Hematopoietic multipotent progenitor cell treated with erythropoietin and hydrocortisone succinate and interleukin-3 and kit ligand, for 6 days (in vitro differentiated cells): ENCODE data around the gene RPL10A.

Experiments used
- DNase-seq: peaks from one replicate; pipeline ENCODE4 v3.0.0-alpha.2; 2015

RPL10A gene

DNA sequence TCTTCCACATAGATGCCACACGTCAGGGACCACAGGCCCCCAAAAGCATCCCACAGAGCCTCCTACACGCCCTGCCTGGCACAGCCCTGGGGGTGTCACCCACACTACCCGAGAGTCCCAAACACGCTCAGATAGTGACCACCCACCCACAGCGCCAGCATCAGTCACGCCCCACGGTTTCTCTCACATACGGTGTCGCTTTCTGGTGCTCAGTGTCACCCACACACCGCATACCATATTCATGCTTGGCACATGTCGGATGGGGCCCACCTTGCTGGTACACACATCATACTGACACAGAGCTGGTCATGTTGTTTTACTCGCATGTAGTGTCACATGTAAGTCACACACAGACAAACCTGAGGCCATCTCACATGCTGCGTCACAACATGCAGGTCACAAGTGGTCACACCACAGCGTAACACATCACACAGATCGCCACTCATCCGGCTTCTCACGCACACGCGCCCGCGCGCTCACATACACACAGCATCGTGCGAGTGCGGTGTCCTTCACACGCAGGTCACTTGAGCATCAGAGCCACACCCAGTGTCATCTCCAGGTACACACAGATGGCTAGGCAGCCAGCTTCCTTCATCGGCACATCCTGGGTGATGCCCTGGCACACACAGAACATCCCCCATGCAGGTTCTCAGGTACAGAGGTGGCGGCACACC, 25.2 kb downstream of the RPL10A start:
- no peak for DNase-seq

DNA sequence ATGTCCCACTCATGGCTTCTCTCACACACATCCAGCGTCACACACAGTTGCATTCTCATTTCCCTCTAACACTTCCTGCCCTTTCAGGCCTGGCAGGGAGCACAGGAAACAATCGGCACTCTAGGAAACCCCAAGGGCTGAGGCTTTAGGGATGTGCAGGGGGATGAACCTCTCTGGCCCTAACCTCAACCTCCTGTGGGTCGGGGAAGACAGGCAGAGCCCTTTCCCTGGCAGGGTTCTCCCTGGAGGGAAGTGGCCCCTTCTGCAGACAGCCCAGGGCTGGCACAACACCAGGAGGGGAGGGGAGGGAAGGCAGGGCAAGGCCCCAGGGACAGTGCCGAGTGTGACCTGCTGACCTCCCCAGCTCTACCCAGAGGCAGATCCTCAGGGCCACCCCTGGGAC, 26.0 kb downstream of the RPL10A start:
- DNase-seq = no peak

DNA sequence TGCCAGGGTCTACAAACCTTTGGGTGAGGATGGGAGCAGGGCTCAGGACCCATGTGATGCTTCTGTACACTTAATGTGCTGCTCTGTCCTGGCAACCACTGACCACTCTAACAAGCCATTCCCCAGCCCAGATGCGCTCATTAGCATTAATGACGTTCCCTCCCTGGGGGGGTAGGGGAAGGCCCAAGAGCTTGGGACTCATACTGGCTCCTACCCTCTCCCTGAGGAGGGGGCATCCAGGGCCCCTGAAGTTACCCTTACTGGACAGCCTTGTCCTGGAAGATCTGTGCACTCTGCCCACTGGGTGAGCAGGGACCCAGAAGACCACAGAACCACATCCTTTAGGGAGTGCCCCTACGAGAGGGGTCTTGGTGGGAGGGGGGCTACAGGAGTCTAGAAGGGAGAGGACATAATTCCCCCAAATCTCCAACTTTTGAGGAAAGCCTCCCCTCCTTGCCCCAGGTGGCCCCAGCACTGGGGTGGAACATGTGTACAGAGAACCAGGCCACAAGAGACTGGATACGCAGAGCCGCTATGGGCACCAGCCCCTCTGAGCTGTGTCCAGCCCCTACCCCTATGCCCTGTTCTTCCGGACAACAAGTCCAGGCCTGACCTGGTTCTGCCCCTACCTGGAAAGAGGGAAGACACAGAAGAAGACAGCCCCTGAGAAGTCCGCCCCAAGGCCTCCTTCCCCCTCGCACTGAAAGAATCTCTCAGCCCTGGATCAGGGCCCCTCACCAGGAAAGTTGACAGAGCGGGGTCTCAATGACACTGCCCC, 27.2 kb downstream of the RPL10A start:
- no peak for DNase-seq

DNA sequence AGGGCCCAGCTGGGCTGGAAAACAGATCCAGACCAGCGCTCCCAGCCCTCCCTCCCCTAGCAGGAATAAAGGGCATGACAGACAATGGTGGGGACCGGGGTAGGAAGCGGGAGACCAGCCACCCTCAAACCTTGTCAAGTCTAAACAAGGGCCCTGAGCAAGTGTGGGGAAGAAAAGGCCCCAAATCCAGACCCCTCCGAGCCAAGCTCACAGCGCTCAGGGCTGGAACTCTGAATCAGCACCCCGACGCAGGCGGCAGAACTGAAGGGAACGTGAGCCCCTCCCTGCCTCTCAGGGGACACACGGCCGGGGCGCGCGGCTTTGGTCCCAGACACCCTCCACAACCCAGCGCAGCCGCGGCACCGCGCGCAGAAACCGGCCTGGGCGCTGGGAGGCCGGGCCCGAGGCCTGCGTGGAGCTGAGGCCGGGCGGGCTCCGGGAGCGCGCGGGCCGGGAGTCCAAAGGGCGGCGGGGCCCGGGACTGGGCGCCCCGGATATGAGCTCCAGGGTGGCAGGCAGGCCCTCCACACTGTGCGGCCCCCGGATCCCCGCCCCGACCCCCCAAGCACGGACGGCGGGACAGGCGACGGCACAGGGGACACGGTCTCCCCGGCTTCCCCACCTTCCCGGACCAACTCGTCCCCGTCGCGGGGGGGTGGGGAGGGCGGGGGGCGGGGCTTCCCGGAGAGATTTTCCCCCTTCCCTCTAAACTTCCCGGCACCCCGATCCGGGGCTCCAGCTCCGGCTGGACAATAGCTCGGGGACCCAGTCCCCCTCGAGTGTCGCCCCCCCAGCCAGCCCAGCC, 28.0 kb downstream of the RPL10A start:
- DNase-seq = no peak

DNA sequence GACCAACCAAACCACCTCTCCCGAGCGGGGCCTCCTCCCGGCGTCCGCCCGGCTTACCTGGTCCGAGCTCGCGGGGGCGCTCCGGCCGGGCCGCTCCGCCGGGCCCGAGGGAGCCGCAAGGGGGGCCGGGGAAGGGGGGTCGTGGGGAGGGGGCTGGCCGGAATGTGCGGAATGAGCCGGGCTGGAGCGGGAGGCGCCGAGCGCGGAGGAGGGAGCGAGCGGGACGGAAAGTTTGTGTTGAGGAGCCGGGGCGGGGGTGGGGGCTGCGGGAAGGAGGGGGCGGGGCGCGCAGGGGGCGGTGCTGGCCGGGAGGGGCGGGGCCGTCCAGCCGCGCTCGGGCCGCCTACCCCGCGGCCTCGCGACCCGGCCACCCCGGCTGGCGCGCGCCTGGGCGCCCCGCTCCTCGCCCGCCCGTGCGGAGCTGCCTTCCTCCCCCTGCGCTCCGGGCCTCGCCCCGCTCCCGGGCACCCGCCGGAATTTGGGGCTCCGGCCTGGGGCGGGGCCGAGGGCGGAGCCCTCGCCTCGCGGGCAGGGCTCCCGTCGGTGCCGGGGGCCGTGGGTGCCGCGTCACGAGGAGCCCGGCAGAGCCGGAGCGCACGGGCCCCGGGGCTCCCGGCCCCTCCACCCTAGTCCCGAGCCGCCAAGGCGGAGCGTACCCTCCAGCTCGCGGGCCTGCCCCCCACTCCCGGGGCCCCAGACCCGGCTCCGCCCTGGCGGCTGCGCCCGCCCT, 28.8 kb downstream of the RPL10A start, which contains the start of gene TEAD3:
Gene TEAD3 (minus strand): TSS at position 239 of the 730 bp plus-strand sequence.
- DNase-seq = peak; percentile 58

DNA sequence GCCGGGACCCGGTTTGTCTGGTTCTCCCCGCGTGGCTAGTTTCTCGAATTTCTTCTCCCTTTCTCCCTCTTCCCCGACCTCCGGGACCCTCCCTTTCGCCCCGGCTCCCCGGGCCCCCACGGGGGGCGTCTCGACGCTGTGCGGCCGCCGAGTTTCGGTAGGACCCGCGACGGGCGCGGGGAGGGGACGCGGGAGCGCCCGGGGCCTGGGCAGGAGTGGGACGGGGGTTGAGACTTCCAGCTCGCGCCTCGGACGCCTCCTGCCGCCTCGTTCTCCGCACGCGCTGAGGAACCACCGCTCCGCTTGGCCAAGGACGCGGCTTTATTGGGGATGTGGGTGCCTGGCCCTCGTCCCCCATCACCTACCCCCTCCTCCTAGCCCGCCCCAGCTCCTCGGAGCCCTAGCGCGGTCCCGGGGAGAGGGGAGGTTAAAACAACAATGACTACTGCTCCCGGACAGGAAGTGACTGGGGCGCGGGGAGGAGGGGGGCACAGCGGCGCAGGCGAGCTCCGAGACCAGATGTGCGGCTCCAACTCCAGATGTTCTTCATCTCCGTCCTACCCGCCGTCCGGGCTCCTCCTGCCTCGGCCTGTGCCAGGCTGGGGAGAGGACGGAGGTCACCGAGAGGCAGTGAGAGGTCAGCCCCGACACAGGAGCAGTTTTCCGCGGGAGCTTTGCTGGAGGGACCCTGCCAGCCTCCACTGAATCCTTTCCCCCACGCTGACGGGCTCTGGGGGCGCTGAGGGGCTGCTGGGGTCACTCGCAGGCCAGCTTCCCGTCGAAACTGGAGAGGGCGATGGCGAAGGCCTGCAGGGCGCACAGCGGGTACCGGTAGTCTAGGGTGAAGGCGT, 29.6 kb downstream of the RPL10A start:
- peak; percentile 54 for DNase-seq

DNA sequence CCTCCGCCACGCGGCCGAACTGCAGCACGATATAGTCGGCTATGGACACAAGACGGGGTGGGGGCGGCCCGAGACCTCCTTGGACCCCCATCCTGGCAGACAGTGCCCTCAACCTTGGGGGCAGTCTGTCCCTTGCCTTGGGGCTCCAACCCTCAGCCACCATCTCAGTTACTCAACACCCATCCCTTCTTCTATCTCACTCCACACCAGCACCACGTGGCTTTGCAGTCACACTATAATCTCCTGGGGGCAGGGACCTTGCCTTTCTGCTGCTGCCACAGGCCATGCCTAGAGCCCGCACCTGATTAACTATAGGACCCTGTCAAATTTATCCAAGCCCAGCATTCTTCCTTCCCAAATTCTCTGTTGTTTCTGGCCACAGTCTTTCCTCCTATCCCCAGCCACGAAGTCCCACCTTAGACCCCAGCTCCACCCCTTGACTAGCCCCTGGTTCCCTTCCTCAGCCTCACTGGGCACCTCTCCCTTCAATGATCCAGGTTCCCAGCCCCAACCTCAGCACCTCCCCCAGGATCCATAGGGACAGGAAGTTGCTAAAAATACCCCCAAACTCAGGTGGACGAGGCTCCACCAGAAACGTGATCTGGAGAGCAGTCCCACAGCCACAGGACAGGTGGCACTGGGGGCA, 30.3 kb downstream of the RPL10A start:
- DNase-seq = peak; percentile 69

DNA sequence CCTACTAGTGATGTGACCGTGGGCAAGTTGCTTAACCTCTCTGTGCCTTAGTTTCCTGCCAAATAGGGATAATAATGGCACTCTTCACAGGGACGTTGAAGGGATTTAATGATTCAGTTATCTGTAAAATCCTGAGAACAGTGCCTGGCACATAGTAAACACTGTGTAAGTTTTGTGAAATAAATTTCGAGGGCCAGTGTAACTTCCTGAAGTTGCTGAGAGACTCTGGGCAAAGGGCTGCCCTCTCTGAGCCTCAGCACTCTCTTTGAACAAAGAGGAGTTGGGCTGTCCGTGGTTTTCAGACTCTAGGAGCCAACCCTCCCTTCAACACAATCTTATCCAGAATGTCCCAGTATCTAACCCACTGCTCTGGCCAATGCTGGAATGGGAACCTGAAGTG, 31.2 kb downstream of the RPL10A start:
- no peak for DNase-seq

DNA sequence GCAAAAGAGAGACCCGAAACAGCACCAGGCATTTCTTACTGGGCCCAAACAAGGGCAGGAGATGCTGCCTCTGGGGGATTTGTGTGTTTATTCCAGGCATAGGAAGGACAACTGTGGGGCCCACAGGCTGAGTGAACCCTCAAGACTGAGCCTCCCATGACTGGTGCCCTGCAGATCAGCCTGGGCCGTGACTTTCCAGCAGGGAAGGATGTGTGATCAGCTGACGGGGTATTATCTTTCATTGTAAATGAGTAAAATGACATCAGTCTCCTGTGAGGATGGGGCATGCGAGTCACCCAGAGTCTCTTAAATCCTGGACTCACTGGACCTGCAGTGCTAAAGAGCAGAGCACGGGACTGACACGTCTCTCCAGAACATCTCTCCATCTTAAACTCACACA, 32.6 kb downstream of the RPL10A start:
- DNase-seq = no peak

DNA sequence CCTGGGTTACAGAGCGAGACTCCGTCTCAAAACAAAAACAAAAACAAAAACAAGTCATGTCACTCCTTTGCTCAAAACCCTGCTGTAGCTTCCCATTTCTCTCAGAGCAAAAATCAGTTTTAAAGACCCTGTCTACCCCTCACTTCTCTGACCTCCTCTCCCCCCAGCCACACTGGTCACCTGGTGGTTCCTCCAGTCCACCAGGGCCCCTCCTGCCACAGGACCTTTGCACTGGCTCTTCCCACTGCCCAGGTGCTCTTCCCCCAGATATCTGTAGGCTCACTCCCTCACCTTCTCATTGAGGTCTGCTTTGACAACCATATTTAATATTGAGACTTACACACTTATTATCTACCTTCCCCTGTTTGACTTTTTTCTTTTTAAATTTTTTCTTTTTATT, 33.6 kb downstream of the RPL10A start:
- DNase-seq = no peak

DNA sequence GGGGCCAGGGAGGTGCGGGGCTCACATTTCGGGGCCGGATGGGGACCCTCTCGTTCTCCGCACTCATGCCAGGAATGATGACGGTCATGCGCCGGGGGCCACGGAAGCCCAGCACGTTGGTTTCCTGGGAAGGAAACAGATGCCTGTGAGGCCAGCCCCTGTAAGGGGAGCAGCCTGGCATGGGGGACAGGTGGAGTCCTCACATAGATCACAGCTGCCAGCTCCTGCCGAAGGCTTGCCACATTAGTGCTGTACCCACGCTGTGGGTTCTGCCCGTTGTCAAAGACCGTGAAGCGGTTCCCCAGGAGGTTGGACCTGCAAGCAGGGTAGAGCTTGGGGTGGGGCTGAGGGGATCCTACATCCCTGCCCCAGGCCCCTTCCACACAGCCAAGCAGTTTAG, 35.3 kb downstream of the RPL10A start:
- DNase-seq = no peak

DNA sequence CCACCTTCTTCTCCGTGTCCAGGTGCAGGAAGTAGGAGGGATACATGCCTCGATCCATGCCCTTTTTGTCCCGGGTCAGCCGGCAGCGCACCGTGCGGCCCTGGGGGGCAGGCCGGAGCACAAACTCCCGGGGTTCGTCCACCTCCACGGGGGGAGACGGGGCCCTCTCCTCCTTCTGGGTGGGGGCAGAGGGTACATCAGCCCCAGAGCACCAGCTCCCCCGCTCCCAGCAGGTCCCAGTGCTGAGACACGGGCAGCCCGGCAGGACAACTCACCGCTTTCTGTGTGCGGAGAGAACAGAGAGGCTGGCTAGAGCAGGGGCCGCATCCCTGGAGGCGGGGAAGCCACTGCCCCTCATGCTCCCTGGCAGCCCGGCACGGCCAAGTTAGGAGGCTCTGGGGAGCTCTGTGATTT, 37.8 kb downstream of the RPL10A start:
- no peak for DNase-seq

DNA sequence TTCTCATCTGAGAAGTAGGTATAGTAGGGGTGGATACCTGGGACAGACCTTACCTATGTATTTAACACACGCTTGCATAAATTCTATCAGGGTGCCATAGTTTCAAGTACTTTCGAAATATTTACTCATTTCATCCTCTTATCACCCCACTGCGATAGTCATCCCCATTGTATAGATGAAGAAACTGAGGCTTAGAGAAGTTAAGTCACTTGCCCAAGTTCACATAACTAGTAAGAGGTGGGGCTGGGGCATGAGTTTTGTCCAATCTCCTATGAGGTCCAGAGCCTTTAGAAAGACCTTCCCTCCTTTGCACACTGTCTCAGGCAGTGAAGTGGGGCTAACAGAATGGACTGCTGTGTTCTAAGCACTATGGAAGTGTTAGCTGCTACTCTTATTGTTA, 38.3 kb downstream of the RPL10A start:
- no peak for DNase-seq

DNA sequence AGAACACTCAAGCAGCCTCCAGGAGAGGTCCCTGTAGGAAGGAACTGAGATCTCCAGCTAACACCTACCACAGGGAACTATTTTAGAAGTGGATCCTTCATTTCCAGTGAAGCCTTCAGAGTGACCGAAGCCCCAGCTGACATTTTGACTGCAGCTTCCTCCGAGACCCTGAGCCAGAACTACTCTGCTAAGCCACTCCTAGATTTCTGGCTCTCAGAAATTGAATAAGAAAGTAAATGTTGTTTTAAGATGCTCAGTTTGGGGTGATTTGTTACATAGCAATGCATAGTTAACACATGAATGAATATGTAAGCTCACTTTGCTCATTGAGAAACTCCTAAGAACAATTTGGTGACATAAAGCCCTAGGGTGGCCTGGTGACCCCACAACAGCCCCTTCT, 39.0 kb downstream of the RPL10A start:
- DNase-seq = no peak

DNA sequence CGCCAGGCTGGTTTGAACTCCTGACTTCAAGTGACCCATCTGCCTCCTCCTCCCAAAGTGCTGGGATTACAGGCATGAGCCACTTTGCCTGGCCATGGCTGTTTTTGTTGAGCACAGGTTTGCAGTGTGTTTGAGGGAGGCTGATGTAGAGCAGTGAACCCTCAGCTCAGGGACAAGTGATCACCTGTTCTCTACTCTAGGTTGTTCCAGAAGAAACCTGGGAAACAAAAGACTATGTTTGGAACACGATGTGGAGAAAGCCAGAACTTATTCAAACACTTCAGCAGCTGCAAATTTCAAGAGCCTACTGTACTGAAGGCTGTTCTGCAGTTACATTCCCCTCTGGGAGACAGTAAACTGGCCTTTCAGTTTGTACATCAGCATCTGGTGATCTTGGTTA, 39.8 kb downstream of the RPL10A start:
- no peak for DNase-seq

DNA sequence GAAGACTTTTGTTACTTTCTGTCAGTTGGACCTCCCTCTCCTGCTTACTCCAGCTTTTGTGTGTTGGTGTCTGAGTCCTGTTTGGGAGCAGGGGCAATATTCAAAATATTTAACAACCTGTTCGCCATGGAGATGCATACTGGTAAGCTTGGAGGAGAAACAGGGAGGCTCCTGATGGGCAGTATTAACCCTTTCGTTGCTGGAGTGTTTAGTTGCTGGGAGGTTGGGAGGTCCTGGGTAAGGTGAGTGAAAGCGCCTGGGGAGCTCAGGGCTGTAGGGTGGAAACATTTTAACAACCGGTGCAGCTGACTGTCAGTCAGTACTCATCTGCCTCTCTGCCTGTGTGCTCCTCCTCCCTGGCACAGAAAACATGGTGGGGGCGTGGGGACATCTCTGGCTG, 40.3 kb downstream of the RPL10A start:
- no peak for DNase-seq

DNA sequence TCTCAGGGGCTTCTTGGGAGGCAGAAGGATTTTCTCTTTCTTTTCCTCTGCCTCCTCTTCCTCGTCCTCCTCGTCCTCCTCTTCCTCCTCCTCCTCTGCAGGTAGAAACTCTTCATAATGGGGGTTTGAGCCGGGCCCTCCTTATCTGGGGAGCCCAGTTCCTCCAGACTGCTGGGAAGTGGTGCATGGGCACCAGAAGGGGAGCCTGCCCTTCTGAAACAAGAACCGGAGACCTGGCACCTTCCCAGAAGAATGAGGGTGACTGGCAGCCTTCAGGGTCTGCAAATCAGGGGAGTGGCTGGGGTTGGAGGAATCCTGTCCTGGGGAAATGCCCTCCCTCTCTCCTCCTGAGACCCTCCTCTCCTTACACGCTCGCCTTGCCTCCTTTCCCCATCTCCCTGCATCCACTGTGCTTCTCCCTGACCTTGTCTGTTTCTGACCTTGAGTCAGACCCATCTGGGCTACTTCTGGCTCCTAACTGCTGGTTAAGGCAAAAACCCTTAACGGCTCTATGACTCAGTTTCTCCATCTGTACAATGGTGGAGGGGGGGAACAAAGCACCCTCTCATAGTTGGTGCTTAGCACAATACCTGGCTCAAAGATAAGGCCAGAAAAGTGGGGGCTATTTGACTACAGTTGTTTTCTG, 42.8 kb downstream of the RPL10A start:
- DNase-seq = peak; percentile 65

DNA sequence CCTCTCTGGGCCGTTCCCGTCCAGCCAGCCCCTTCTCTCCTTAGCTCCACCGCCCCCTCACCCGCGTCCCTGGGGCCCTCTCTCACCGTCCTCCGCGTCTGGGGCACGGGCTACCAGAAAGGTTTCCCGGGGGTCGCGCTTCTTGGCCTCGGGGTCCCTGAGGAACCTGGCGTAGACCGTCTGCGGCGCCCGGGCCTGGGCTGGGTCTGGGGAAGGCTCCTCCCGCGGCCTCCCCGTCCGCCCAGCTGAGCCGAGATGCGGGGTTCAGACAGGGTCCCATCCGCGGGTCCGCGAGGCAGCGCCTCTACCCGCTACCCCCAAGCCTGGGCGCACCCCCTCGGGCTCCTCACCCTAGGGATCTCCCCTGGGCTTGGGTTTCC, 43.4 kb downstream of the RPL10A start:
- no peak for DNase-seq

DNA sequence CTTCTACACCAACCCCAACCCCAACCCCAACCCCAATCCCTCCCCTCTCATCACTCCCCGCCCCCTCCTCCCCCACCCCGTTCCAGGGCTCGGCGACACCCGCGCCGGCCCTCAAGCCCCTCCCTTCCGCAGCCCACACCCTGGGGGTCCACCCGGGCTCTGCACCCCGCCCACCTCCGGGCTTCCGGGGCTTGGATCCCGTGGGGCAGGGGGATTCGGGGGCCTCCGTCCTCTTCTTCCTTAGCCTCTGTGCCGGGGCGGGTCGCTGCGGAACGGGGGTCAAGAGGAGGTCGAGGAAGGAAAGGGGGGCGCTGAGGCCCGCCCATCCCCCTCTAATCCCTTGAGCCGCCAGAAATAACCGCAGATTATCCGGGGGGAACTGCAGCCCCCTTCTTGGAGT, 43.8 kb downstream of the RPL10A start:
- no peak for DNase-seq

DNA sequence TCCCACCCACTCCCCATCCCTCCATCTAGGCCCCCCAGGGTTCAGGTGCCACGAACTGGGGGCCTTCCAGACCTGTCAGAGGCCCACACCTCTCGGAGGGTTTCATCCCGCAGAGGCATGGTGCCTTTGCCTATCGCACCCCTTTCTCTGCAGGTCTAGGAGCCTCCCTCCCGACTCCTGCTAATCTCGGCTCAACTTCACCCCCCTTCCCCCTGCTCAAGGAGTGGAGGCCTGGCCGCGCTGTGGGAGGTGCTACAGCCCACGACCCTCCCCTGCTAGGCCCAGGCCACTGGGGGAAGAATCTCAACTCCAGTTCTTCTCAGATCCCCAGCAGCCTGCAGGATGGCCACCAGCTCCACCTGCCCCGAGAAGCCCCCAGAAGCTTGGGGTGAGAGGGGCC, 44.5 kb downstream of the RPL10A start, which contains the start of gene TULP1:
Gene TULP1 (minus strand): TSS at position 157 of the 400 bp plus-strand sequence. CDS start 38 bp downstream, at position 119.
- DNase-seq = no peak

DNA sequence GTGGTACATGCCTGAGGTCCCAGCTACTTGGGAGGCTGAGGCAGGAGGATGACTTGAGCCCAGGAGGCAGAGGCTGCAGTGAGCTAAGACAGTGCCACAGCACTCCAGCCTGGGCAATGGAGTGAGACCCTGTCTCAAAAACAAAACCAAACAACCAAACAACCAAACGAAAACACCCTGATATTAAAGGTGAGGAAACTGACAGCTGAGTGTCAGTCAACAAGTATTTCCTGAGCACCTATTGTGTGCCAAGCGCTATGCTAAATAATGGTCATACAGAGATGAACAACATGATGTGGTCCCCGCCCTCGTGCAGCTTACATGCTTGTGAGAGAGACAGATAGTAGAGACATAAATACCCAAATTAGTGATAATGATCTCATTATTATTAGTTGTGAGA, 46.4 kb downstream of the RPL10A start:
- DNase-seq = no peak
